Superior temporal gyrus (tissue), 1 donor: Measurements from ENCODE around the gene DHRS1.
"Not testable (repeated sequence)": the region's sequence is repeated elsewhere in the genome, so short reads cannot be mapped to it uniquely, and the experiment has no call there.

Experiments used
- DNase-seq: peaks from one replicate; pipeline ENCODE4 v3.0.0-alpha.2; 2016; ENCODE audit errors: extremely low spot score

DHRS1 gene

DNA sequence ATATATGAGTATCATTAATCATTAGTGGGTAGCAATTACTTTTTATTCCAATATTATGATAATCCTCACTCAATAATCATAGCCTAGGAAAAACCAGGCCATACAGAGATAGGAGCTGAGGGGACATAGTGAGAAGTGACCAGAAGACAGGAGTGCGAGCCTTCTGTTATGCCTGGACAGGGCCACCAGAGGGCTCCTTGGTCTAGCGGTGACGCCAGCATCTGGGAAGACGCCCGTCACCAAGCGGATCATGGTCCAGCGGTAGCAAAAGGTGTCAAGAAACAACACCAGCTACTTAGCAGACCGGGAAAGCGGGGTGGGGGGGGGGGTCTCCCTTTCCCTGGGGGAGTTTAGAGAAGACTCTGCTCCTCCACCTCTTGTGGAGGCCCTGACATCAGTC lies 28.3 kb upstream of the DHRS1 start:
- DNase-seq, result not testable (repeated sequence)

DNA sequence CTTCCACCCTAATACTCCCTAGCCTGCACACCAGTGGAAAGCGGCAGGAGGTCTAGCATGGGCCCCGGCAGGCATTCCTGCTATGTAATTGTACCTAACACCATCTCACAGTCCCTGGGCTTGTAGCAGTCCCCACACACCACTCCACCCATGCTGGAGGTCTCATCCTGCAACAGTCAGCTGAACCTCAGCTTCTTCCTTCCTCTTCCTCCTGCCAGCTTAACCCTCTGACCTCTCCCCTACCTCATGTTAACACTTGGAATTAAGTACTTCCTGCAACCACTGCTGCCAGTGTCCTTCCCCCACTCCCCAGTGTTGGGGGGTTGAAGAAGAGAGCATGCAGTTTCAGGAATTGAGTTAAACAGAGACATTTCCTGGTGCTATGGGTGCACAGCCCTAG lies 27.7 kb upstream of the DHRS1 start:
- no peak for DNase-seq

DNA sequence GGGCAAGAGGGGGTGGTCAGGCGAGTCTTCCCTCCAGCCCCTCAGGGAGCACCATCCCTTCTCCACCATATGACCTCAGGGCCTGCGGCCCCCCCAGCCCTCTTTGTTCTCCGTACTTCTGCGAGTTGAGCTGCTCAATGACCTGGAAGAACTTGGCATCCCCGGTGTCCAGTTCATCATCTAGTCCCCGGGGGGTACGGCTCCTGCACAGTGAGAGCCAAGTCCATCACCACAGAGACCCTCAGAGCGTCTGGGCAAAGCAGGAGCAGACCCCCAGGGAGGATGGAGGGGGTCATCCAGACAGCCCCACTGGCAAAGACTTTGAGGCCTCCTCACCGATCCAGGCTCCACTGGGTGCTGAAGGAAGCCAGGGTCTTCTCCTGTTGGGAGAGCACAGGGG lies 26.4 kb upstream of the DHRS1 start:
- DNase-seq, result no peak

DNA sequence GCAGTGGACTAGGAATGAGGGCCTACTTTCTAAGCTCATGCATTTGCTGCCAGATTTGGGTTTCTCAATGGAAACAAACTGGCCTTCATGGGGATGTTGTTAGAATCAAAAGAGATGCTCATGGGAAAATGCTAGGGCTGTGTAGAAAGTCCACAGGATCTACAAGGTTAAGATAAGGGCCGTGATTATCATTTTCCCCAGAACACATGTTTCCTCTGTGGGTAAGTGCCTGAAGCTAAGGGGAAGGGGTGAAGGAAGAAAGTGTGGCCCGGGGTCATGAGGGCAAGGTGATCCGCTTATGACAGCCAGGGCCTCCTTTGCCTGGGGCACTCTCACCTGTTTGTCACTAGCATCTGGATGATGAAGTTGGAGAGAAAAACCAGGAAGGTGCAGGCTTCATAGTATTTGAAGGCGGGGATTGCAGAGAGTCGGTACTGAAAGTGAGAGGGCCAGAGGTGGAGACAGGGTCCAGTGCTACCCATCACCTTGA lies 25.5 kb upstream of the DHRS1 start:
- DNase-seq, result no peak

DNA sequence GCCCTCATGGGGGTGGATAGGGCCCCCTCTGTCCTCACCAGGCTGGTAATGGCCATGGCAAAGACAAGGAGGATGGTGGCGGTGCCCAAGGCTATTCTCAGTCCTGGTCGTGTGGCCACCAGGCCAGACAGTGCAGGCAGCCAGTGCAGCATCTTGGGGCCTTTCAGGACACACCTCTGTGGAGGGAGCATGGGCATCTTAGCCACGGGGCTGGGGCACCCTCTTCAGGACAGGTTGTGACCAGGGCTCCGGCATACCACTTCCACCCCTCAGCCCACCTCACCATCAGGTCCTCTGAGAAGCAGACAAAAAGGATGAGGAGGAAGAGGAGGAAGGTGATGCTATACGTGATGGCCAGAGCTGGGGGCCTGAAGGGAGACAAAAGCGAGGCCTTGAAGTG lies 24.4 kb upstream of the DHRS1 start:
- no peak for DNase-seq

DNA sequence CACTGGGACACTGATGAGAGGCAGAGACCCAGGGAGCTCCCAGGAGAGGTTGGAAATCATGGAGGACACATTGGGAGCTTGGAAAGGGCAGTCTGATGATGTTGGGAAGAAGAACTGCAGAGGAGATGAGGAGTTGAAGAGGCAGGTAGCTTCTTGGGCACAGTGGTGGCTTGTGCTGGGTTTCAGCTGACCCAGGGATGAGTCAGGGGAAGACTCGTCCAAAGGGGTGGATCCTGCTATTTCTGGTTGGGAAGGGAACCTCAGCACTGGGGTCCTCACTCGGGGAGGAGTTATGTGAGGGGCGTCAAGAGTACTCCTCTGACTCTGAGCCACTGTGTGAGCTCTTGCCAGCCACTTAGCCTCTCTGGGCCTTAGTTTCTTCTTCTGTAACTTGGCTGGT lies 23.8 kb upstream of the DHRS1 start:
- DNase-seq, result no peak

DNA sequence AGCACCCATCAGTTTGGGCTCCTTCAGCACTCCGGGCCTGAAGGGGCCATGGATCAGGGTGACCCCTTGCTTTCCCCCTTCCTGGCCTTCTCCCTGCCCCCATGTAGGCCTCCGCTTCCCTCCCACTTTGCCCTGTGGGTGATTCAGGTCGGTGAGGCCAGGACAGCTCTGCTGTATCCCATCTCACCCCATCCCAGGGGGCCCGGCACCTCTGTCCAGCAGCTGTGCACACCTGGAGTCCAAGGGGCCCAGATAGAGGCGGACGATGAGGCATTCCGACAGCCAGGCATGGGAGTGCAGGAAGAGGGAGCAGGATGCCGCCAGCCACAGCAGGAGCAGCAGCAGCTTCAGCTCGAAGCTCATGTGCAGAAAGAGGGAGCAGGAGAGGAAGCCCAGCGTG lies 23.1 kb upstream of the DHRS1 start:
- no peak for DNase-seq

DNA sequence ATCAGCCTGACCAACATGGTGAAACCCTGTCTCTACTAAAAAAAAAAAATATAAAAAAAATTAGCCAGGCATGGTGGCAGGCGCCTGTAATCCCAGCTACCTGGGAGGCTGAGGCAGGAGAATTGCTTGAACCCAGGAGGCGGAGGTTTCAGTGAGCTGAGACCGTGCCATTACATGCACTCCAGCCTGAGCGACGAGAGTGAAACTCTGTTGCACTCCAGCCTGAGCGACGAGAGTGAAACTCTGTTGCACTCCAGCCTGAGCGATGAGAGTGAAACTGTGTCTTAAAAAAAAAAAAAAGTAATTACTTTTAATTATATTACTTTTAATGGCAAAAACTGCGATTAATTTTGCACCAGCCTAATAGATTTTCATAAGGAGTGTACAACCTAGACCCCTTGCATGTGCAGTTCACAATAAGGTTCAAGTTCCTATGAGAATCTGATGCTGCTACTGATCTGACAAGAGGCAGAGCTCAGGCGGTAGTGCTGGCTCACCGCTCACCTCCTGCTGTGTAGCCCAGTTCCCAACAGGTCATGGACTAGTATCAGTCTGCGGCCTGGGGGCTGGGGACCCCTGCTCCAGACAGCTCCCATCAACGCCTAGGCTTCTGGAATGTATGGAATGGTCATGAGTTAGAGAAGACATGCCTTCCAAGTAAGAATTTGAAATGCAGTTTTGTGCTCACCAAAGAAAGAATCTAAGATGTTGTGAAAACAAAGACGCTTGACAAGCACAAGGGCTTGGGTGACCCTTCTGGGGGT lies 21.8 kb upstream of the DHRS1 start:
- DNase-seq, result no peak

DNA sequence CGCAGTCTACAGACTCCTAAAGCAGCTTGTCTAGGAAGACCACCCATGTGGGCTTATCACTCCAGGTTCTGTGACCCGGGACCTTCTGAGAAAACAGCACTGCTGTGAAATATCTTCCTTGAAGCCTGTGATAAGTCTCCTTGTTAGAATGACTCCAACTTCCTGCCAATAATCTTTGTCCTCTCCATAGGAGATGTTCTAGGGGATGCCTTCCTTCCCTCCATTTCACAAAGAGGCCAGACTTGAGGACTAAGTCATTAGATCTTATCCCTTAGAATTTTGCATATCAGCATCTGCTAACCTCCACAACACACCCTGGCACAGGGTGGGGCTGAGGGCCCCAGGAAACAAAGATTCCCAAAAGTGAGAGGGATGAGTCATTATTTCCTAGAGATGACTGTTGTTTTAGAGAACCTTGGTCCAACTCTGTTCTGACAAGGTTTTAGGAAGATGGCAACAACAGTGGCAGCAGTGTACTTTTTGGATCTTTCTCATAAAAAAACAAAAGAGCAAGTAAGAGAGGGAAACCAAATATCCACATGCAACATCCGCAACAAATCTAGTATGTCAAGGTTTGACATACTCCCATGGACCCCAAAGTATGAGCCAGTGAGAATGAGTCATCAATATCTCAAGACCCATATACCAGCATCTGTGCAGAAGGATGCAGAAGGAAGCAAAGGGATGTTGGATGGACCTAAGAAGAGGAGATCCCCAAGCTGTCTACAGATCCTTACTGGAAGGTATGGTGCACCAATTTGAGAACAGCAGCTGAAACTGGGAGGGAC lies 17.8 kb upstream of the DHRS1 start:
- DNase-seq, result no peak

DNA sequence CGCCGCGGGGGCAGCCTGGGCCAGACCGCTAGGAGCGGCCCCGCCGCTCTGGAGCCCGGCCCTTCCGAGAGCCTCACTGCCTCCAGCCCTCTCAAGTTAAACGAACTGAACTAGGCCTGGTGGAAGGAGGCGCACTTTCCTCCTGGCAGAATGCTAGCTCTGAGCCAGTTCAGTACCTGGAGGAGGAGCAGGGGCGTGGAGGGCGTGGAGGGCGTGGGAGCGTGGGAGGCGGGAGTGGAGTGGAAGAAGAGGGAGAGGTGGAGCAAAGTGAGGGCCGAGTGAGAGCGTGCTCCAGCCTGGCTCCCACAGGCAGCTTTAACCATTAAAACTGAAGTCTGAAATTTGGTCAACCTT lies 17.0 kb upstream of the DHRS1 start:
- no peak for DNase-seq

DNA sequence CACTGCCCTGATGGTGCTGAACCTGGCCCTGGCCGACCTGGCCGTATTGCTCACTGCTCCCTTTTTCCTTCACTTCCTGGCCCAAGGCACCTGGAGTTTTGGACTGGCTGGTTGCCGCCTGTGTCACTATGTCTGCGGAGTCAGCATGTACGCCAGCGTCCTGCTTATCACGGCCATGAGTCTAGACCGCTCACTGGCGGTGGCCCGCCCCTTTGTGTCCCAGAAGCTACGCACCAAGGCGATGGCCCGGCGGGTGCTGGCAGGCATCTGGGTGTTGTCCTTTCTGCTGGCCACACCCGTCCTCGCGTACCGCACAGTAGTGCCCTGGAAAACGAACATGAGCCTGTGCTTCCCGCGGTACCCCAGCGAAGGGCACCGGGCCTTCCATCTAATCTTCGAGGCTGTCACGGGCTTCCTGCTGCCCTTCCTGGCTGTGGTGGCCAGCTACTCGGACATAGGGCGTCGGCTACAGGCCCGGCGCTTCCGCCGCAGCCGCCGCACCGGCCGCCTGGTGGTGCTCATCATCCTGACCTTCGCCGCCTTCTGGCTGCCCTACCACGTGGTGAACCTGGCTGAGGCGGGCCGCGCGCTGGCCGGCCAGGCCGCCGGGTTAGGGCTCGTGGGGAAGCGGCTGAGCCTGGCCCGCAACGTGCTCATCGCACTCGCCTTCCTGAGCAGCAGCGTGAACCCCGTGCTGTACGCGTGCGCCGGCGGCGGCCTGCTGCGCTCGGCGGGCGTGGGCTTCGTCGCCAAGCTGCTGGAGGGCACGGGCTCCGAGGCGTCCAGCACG lies 16.4 kb upstream of the DHRS1 start:
- no peak for DNase-seq

DNA sequence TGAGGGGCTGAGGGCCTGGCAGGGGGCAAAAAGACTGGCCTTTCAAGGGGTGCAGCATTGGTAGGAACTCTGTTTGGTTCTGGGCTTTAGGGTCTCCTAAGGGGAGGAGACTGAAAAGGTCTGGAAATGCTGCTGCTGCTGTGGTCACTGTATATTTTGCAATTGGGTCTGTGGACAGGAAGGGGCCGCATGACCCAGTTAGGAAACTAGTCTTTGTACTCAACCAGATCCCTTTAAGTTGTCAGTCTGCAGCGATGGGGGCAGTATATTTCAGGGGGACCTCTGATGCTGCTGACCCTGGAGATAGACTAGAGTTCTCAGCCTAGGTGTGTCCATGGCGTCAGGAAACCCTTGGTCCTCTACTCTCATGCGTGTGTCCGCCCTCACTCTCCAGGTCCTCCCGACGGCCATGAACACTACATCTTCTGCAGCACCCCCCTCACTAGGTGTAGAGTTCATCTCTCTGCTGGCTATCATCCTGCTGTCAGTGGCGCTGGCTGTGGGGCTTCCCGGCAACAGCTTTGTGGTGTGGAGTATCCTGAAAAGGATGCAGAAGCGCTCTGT lies 15.7 kb upstream of the DHRS1 start:
- DNase-seq, result no peak

DNA sequence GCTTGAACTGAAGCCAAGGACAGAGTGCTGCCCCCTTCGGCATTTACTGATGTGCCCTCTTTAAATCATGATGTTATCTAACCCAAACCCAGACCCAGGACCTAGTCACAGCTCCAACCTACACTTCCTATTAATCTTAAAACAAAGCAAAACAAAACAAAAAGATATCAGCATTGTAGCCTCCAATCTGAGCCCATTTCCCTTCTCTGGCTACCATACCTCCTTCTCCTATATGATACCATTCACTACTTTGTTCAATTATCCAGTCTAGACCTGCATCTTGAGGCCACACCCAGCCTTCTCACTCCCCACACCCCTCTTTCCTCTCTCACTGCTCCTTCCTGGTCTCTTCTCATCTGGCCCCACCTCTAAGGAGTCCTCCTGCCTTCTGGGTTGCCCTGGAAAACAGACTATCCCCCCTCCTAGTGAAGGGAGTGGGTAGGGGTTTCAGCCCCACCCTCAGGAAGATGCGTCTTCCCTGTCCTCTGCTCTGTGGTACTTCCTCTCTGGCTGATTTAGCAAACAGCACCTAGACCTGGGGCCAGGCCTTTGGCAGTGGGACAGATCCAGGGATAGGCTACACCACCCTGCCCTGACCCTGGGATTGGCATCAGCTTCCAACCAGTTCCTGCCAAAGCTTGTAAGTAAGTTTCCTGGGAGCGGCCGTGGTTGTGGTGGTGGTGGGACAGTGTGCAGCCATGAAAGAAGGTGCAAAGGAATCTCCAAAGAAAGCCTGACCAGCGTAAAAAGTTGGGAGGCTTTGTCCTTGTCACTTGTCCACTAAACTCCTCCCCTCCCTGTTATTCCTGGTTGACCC lies 15.0 kb upstream of the DHRS1 start:
- DNase-seq, result no peak

DNA sequence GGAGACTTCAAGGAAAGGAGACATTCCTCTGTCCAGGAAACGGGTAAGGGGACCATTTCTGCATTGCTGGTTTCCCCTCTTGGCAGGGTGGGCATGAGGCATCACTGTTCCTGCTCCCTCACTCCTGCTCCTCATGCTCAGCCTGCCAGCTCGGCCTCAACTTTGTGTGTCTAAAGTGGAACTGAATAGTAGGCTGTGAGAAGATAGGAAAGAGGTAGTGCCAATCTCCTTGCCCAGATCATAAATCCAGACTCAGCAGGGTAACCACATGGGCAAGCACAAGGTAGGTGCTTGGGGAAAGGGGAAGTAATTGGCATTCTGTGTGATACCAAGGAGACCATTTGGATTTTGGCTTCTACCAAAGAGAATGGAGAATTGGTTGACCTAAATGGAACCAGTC lies 14.3 kb upstream of the DHRS1 start:
- no peak for DNase-seq

DNA sequence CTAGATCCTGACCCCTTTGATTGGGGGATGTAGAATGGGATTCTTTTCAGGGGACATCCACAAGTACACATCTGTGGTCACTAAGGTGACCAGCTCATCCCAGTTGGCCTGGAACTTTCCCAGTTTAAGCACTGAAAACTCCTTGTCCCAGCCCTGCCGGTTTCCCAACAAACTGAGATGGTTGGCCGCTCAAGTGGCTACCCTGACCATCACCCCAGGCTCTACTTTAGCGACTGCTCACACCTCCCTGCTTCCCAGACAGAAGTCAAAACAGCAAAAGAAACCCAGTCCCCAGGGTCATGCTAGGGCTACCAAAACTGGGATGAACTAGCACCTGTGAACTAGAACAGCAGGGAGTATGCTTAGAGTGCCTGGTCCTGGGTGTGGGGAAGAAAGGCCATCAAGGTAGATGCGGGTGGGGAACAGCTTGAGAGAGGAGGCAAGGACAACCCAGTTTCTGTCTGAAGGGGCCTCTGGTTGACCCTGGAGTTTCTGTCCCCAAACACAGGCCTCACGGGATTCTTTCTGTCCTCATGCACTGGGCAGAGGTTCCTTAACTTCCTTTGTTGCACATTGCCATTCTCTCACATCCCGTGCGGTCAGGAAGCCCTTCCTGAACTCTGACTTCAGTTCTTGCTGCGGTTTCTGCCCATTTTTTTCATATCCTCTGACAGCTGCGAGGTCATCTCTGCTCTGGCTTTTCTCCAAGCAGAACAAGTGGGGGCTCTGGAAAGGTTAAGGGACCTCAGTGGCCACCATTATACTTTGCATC lies 13.3 kb upstream of the DHRS1 start:
- no peak for DNase-seq

DNA sequence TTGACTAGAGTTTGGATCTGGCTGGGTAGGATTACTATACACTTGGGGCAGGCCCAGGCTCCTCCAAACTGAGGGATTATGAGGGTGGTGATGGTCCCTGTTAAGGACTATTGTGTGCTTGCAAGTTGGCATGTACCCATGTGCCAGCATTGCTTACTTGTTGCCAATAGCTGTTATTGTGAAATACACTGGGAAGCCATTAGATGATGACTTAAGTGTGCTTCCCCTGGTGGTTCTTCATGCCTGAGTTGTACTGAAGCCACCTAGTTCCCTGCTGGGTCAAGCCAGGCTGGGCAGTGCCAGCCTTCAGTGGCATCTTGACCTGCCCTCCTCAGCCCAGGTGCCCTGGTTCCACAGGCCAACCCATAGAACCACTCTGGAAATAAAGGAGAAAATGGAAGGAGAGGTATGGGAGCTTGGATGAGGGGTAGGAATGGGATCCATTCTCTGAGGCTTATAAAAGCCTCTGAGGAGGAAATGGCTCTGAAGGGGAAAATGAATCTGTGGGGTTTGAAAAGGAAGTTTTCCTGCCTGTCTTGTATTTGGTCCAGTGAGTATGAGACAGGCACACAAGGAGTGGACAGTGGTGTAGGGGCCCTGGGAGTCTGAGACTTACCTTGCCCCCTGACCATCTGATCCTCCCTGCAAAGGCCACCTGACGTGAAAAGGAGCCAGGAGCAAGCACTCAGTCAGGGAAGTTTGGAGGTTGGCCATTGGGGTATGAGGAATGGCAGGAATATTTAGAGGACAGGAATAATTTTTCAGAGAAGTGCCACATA lies 12.4 kb upstream of the DHRS1 start:
- DNase-seq, result no peak

DNA sequence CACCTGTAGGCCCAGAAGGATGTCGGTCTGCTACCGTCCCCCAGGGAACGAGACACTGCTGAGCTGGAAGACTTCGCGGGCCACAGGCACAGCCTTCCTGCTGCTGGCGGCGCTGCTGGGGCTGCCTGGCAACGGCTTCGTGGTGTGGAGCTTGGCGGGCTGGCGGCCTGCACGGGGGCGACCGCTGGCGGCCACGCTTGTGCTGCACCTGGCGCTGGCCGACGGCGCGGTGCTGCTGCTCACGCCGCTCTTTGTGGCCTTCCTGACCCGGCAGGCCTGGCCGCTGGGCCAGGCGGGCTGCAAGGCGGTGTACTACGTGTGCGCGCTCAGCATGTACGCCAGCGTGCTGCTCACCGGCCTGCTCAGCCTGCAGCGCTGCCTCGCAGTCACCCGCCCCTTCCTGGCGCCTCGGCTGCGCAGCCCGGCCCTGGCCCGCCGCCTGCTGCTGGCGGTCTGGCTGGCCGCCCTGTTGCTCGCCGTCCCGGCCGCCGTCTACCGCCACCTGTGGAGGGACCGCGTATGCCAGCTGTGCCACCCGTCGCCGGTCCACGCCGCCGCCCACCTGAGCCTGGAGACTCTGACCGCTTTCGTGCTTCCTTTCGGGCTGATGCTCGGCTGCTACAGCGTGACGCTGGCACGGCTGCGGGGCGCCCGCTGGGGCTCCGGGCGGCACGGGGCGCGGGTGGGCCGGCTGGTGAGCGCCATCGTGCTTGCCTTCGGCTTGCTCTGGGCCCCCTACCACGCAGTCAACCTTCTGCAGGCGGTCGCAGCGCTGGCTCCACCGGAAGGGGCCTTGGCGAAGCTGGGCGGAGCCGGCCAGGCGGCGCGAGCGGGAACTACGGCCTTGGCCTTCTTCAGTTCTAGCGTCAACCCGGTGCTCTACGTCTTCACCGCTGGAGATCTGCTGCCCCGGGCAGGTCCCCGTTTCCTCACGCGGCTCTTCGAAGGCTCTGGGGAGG lies 11.3 kb upstream of the DHRS1 start, which contains the start of gene LTB4R:
Gene LTB4R, plus strand, starts transcription at position 857 of the 959 bp plus-strand sequence. CDS start 4,150 bp downstream, outside the sequence.
- DNase-seq, result peak; percentile 44

DNA sequence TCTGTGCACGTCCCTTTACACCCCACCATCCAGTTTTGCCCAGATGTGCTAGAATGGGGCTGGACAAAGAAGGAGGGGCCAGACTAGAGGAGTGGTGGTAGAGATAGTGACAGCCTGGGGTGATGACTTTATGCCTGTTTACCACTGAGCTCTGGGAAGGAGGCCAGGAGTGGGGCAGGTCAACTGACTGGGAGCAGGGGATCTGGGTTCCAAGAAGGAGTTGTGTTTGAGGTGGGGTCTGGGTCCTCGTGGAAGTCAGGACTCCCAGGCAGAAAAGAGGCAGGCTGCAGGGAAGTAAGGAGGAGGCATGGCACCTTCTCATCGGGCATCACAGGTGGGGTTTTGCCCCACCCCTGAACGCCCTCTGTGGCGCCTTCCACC lies 10.7 kb upstream of the DHRS1 start:
- DNase-seq, result no peak
